Lower leg skin (tissue), 4 donors: ENCODE data around the gene GPD2. TPM values are rescaled to one million over a fixed set of nuclear protein-coding genes. Genes with fewer than 3 reads are reported as not detected.

Experiments
- DNase-seq, 2 donors: peaks; one replicate each; pipeline ENCODE4 v3.0.0-alpha.2; 2019; ENCODE audit warnings: low spot score in 2 of 2
- H3K4me3 ChIP-seq: fragments of 200-600 bp; sonication (generic); 2 replicates; pipeline ENCODE4 v1.5.1; 2017; ENCODE audit warnings: mild to moderate bottlenecking, low read depth; ENCODE audit not compliant: poor library complexity, severe bottlenecking
- POLR2A ChIP-seq, 2 donors: fragments of 450-650 bp; IDR thresholded peaks; one replicate each; pipeline ENCODE4 v1.6.1; 2016 to 2017; ENCODE audit warnings: antibody characterized with exemption in 2 of 2, mild to moderate bottlenecking in 1 of 2, moderate library complexity in 1 of 2
- WGBS, 2 donors: methylation state at CpG; one replicate each; pipeline ENCODE4 v1.1.5; 2018; 5-methylcytosine and 5-hydroxymethylcytosine counted together
- intact Hi-C: fragments of 100-400 bp; cut with DNase I; formaldehyde crosslinking; loops from one replicate; pipeline ENCODE4 v1.15.0; 2023; ENCODE audit warnings: low total_unique reads
- total RNA-seq, 4 donors: library from RNA; depleted of rRNA; stranded (reverse); fragments of >200 nt; gene quantifications; one replicate each; pipeline ENCODE4 v1.1.0, GENCODE V29; 2016
- TF ChIP-seq, protein P1 (sequence below), 3 donors: fragments of 450-650 bp; IDR thresholded peaks; one replicate each; pipeline ENCODE4 v1.5.1; 2016; ENCODE audit warnings: antibody characterized with exemption in 3 of 3, mild to moderate bottlenecking in 3 of 3, moderate library complexity in 2 of 3

The GPD2 gene
- total RNA-seq, 4 donors from 2014 or later: 50.0 to 83.5 (median 64.6) TPM

DNA sequence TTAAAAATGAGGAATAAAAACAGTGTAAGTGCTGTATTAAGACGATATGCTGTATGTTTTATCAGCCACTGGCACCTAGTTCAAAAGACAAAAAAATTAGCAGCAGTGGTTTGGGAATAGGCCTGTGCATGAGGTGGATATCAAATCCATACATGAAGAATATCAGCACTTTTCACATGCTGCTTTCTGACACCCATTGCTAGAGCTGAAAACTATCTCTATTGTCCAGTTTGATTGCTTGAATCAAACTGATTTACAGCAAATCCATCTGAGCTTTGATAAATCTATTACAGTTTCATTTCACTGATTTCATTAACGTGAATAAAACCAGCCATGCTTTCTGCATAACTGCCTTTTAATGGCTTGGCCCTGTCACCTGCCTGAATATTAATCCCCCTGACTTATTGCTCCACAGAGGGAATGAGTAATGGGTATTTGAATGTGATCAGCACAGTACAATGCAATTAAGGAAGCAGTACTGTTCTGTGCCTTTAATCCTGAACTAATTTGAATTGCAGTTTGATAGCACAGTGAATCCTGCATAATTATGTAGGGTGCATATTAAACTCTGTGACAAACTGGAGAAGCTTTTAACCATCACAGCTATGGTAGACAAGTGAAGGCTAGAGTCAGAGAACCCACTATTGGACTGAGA, 154.0 kb downstream of the GPD2 start:
- intact Hi-C loops: loop anchor here (10.0 kb wide), 1 partner anchor 265 kb away; no protein-coding TSS in a partner anchor
- DNase-seq: no peak
- no peak for TF ChIP-seq POLR2A (IDR thresholded peaks at IDR 0.05)
- TF ChIP-seq, protein P1, sequence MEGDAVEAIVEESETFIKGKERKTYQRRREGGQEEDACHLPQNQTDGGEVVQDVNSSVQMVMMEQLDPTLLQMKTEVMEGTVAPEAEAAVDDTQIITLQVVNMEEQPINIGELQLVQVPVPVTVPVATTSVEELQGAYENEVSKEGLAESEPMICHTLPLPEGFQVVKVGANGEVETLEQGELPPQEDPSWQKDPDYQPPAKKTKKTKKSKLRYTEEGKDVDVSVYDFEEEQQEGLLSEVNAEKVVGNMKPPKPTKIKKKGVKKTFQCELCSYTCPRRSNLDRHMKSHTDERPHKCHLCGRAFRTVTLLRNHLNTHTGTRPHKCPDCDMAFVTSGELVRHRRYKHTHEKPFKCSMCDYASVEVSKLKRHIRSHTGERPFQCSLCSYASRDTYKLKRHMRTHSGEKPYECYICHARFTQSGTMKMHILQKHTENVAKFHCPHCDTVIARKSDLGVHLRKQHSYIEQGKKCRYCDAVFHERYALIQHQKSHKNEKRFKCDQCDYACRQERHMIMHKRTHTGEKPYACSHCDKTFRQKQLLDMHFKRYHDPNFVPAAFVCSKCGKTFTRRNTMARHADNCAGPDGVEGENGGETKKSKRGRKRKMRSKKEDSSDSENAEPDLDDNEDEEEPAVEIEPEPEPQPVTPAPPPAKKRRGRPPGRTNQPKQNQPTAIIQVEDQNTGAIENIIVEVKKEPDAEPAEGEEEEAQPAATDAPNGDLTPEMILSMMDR (IDR thresholded peaks at IDR 0.05): no peak
- 47 to 48% methylated on average over 2 of the region's 2 CpGs for WGBS, 2 donors
- H3K4me3 ChIP-seq: no peak overlapping the region

DNA sequence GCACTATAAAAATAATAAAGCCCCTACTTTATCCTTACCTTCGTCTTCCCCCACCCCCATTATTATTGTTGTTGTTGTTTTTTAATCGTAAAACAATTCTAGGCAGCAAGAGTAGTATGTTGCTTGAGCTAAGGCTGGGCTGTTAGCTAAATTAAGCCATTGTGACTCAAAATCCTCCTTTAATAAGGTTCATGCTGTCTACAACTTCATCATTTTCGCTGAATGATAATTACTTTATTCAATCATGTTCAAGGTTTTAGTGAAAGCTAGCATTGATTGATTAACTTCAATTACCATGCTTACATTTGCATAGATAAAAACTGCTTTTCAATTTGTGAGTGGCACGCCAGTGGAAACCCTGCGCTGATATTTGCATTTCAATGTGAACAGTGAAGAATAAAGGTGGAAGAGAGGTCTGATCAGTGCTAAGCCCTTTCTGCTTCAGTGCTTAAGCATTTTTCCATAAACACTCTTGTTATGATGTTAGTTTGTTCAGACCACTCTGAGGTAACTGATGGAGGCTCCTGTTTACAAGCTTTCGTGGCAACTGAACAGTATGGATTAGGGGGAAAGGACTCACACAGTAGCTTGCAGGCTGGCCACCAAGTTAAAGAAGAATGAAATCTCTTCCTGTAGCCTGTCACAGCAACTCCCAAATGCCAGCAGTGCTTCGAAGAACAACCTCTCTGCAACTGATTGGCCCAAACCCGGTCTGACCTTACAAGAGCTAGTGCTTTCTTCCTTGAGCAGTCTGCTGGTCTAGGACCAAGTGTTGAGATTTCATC, 156.8 kb downstream of the GPD2 start:
- no peak for DNase-seq
- TF ChIP-seq POLR2A (IDR thresholded peaks at IDR 0.05): no peak
- TF ChIP-seq, protein P1 (IDR thresholded peaks at IDR 0.05): no peak
- H3K4me3 ChIP-seq: no peak overlapping the region
- intact Hi-C loops: loop anchor here (10.0 kb wide), 1 partner anchor 268 kb away; no protein-coding TSS in a partner anchor
- WGBS, 2 donors: 89 to 92% methylated on average over 8 of the region's 8 CpGs

DNA sequence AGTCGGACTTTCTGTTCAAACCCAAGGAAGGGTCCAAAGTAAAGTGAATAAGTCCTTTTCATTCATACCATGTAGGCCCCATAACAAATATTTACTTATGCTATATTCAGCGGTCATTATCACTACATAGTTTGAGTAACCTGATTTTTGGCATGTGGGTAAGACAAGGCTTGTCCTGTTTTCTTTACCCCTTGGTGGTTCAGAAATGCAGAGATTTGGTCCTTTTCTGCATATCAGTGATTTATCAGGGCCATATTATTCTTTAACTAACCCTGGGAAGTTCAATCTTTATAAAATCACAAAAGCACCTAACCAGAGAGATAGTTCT, 157.4 kb downstream of the GPD2 start:
- intact Hi-C loops: loop anchor here (10.0 kb wide), 1 partner anchor 269 kb away; no protein-coding TSS in a partner anchor
- no peak for TF ChIP-seq POLR2A (IDR thresholded peaks at IDR 0.05)
- TF ChIP-seq, protein P1 (IDR thresholded peaks at IDR 0.05): no peak
- no peak for DNase-seq
- H3K4me3 ChIP-seq: no peak overlapping the region
- WGBS, 2 donors: 86 to 94% methylated on average over 2 of the region's 2 CpGs

DNA sequence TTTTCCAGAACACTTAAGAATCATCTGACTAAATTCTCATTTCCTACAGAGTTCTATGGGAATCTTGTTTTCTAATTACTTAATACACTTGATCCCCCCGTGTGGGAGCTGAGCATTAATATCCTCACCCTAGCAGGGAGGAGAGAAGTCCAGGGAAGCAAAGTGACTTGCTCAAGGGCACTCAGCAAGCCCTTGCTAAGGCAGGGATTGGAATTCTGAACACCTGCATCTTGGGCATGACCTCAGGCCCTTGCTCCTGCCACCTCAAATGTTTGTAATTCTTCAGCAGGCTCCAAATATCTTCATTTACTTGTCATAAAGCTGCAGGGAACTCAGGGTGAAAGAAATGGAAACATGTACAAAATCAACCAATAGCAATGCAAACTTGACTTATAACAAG, 162.4 kb downstream of the GPD2 start:
- H3K4me3 ChIP-seq: no peak overlapping the region
- TF ChIP-seq, protein P1 (IDR thresholded peaks at IDR 0.05): no peak
- TF ChIP-seq POLR2A (IDR thresholded peaks at IDR 0.05): no peak
- intact Hi-C loops: loop anchor here (10.0 kb wide), 1 partner anchor 274 kb away; no protein-coding TSS in a partner anchor
- DNase-seq: no peak
- 29 to 32% methylated on average over 1 of the region's 1 CpG for WGBS, 2 donors

DNA sequence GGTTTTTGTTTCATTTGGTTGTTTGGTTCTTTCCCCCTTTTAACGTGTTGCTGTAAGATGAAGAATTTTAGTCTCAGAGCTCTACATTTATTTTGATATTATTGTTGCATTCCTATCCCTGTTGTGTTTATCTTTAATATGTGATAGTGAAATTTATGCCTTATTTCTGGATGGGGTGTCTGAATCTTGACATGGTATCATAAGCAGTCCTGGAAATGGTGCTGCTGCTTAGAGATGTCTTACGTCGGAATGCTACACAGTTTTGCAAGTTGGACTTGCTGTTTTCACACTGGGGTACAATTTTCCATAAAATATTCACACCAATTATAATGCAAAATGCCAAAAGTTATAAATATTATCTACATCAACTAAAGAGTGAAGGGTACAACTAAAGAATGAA, 164.0 kb downstream of the GPD2 start:
- WGBS, 2 donors: 88 to 92% methylated on average over 3 of the region's 3 CpGs
- H3K4me3 ChIP-seq: no peak overlapping the region
- intact Hi-C loops: no loop called here
- TF ChIP-seq POLR2A (IDR thresholded peaks at IDR 0.05): no peak
- TF ChIP-seq, protein P1 (IDR thresholded peaks at IDR 0.05): no peak
- DNase-seq: no peak
